Measurements from ENCODE around the gene FBXO28. TPM values are rescaled to one million over a fixed set of nuclear protein-coding genes. Genes with fewer than 3 reads are reported as not detected.

The FBXO28 gene
- total RNA-seq, 2 experiments from 2014 or later, result 25.5 to 30.6 TPM

GRCh38 chr1:224106568-224107281, 7.2 kb upstream of the FBXO28 start:
- Mint-ChIP-seq H3K4me1 (peaks cover 3% of the 10 kb centered on the region), H3K27ac (no peak overlapping the region), H3K36me3 (ENCODE audit: low read depth) (no peaks in the 10 kb centered on the region), H3K9me3 (no peaks in the 10 kb centered on the region), H3K4me3 (no peak overlapping the region), H3K27me3 (peaks cover 25% of the 10 kb centered on the region)
- peak; percentile 31 for DNase-seq
- ChIA-PET POLR2A (interaction anchor here (0.7 to 1.0 kb wide), 2 partner anchors 131 to 328 kb away, joined by 3 read pairs; partner anchors contain the start of gene WDR26), CTCF (interaction anchor here (0.6 to 1.7 kb wide), 11 partner anchors 9 to 406 kb away, joined by 3 to 7 read pairs (median 4); partner anchors contain the start of gene NVL)

- Mint-ChIP-seq H3K4me1 (peaks cover 3% of the 10 kb centered on the region), H3K9me3 (no peaks in the 10 kb centered on the region), H3K27ac (no peak overlapping the region), H3K4me3 (no peak overlapping the region), H3K36me3 (ENCODE audit: low read depth) (no peaks in the 10 kb centered on the region), H3K27me3 (peaks cover 25% of the 10 kb centered on the region)
- CTCF ChIA-PET, result interaction anchor here (0.8 to 1.7 kb wide), 9 partner anchors 9 to 406 kb away, joined by 3 to 7 read pairs (median 5); partner anchors contain the start of gene NVL
- POLR2A ChIA-PET, result interaction anchor here (0.6 kb wide), 1 partner anchor 19 kb away, joined by 3 read pairs; no protein-coding TSS in a partner anchor
- DNase-seq, result no peak
These were observed 6.7 kb upstream of the FBXO28 start for GRCh38 chr1:224107282-224107625.

- Mint-ChIP-seq H3K4me3 (no peak overlapping the region), H3K4me1 (peaks cover 10% of the 10 kb centered on the region), H3K27me3 (peaks cover 23% of the 10 kb centered on the region), H3K27ac (no peak overlapping the region), H3K9me3 (no peaks in the 10 kb centered on the region), H3K36me3 (ENCODE audit: low read depth) (peaks cover 3% of the 10 kb centered on the region)
- no peak for DNase-seq
- POLR2A ChIA-PET, result interaction anchor here (0.6 kb wide), 2 partner anchors 53 to 225 kb away, joined by 3 read pairs; no protein-coding TSS in a partner anchor
- CTCF ChIA-PET, result interaction anchor here (1.3 kb wide), 1 partner anchor 9 kb away, joined by 5 read pairs; no protein-coding TSS in a partner anchor
These were observed 4.9 kb upstream of the FBXO28 start for GRCh38 chr1:224108991-224109390.

GRCh38 chr1:224109981-224110380, 3.9 kb upstream of the FBXO28 start:
- peaks cover 3% of the 10 kb centered on the region for H3K36me3 Mint-ChIP-seq (ENCODE audit: low read depth)
- H3K9me3 Mint-ChIP-seq, result no peaks in the 10 kb centered on the region
- H3K27ac Mint-ChIP-seq, result no peak overlapping the region
- H3K27me3 Mint-ChIP-seq, result peaks cover 20% of the 10 kb centered on the region
- ChIA-PET CTCF (interaction anchor here (0.9 kb wide), 1 partner anchor 34 kb away, joined by 3 read pairs; no protein-coding TSS in a partner anchor), POLR2A (no interaction called here)
- peaks cover 15% of the 10 kb centered on the region for H3K4me1 Mint-ChIP-seq
- H3K4me3 Mint-ChIP-seq, result no peak overlapping the region
- no peak for DNase-seq

GRCh38 chr1:224113005-224113404, 906 bp upstream of the FBXO28 start:
- CTCF ChIA-PET, result no interaction called here

GRCh38 chr1:224113545-224113917, 380 bp upstream of the FBXO28 start:
- DNase-seq, result no peak
- H3K4me1 Mint-ChIP-seq, result peaks cover 31% of the 10 kb centered on the region
- peaks cover 9% of the 10 kb centered on the region for H3K27me3 Mint-ChIP-seq
- peak overlapping the region; percentile 90 for H3K4me3 Mint-ChIP-seq
- peak overlapping the region; percentile 89 for H3K27ac Mint-ChIP-seq
- peaks cover 7% of the 10 kb centered on the region for H3K36me3 Mint-ChIP-seq (ENCODE audit: low read depth)
- ChIA-PET POLR2A (interaction anchor here (1.0 to 2.2 kb wide), 4 partner anchors 69 to 317 kb away, joined by 4 to 9 read pairs (median 7); partner anchors contain the start of genes DEGS1 and NVL), CTCF (interaction anchor here (0.9 to 5.2 kb wide), 2 partner anchors 245 to 344 kb away, joined by 3 to 42 read pairs; no protein-coding TSS in a partner anchor)
- no peaks in the 10 kb centered on the region for H3K9me3 Mint-ChIP-seq

More at GRCh38 chr1:224113005-224113404, 906 bp upstream of the FBXO28 start:
- Mint-ChIP-seq H3K4me1 (peaks cover 31% of the 10 kb centered on the region), H3K4me3 (no peak overlapping the region), H3K27me3 (peaks cover 13% of the 10 kb centered on the region), H3K27ac (no peak overlapping the region), H3K36me3 (ENCODE audit: low read depth) (peaks cover 7% of the 10 kb centered on the region), H3K9me3 (no peaks in the 10 kb centered on the region)
- POLR2A ChIA-PET, result no interaction called here
- DNase-seq, result no peak

GRCh38 chr1:224114787-224115175, 870 bp downstream of the FBXO28 start:
- Mint-ChIP-seq H3K4me3 (peak overlapping the region; percentile 90), H3K36me3 (ENCODE audit: low read depth) (peaks cover 12% of the 10 kb centered on the region), H3K27ac (peak overlapping the region; percentile 89), H3K9me3 (no peaks in the 10 kb centered on the region), H3K4me1 (peaks cover 34% of the 10 kb centered on the region), H3K27me3 (peaks cover 6% of the 10 kb centered on the region)
- no peak for DNase-seq
- POLR2A ChIA-PET, result interaction anchor here (1.0 to 2.2 kb wide), 5 partner anchors 68 to 342 kb away, joined by 4 to 9 read pairs (median 8); partner anchors contain the start of genes DEGS1 and NVL
- CTCF ChIA-PET, result interaction anchor here (0.6 to 5.2 kb wide), 7 partner anchors 68 to 343 kb away, joined by 3 to 54 read pairs (median 4); partner anchors contain the start of gene DEGS1

GRCh38 chr1:224116131-224116530, 2.2 kb downstream of the FBXO28 start:
- Mint-ChIP-seq H3K4me1 (peaks cover 36% of the 10 kb centered on the region), H3K27ac (peak overlapping the region; percentile 62), H3K27me3 (peaks cover 4% of the 10 kb centered on the region), H3K9me3 (no peaks in the 10 kb centered on the region), H3K36me3 (ENCODE audit: low read depth) (peaks cover 17% of the 10 kb centered on the region), H3K4me3 (peak overlapping the region; percentile 60)
- ChIA-PET POLR2A (interaction anchor here (1.2 to 2.0 kb wide), 5 partner anchors 67 to 341 kb away, joined by 3 to 10 read pairs (median 6); partner anchors contain the start of genes DEGS1 and NVL), CTCF (interaction anchor here (0.6 to 5.2 kb wide), 33 partner anchors 9 to 397 kb away, joined by 3 to 54 read pairs (median 4); partner anchors contain the start of genes DEGS1 and NVL)
- DNase-seq, result no peak

- H3K36me3 Mint-ChIP-seq (ENCODE audit: low read depth), result peaks cover 19% of the 10 kb centered on the region
- ChIA-PET CTCF (interaction anchor here (1.0 to 5.2 kb wide), 5 partner anchors 10 to 339 kb away, joined by 3 to 54 read pairs (median 5); no protein-coding TSS in a partner anchor), POLR2A (no interaction called here)
- H3K27me3 Mint-ChIP-seq, result no peaks in the 10 kb centered on the region
- DNase-seq, result no peak
- H3K9me3 Mint-ChIP-seq, result no peaks in the 10 kb centered on the region
- peaks cover 36% of the 10 kb centered on the region for H3K4me1 Mint-ChIP-seq
- H3K27ac Mint-ChIP-seq, result no peak overlapping the region
- no peak overlapping the region for H3K4me3 Mint-ChIP-seq
These were observed 4.8 kb downstream of the FBXO28 start for GRCh38 chr1:224118688-224119087.

- no peaks in the 10 kb centered on the region for H3K9me3 Mint-ChIP-seq
- DNase-seq, result no peak
- peaks cover 13% of the 10 kb centered on the region for H3K4me1 Mint-ChIP-seq
- peaks cover 22% of the 10 kb centered on the region for H3K36me3 Mint-ChIP-seq (ENCODE audit: low read depth)
- CTCF ChIA-PET, result interaction anchor here (1.0 kb wide), 1 partner anchor 46 kb away, joined by 3 read pairs; no protein-coding TSS in a partner anchor
- no peaks in the 10 kb centered on the region for H3K27me3 Mint-ChIP-seq
- no peak overlapping the region for H3K4me3 Mint-ChIP-seq
- no peak overlapping the region for H3K27ac Mint-ChIP-seq
- POLR2A ChIA-PET, result interaction anchor here (1.1 kb wide), 1 partner anchor 495 kb away, joined by 3 read pairs; no protein-coding TSS in a partner anchor
These were observed 9.2 kb downstream of the FBXO28 start for GRCh38 chr1:224123136-224123535.

GRCh38 chr1:224124220-224124619, 10.3 kb downstream of the FBXO28 start:
- ChIA-PET POLR2A (no interaction called here), CTCF (interaction anchor here (1.4 kb wide), 1 partner anchor 8 kb away, joined by 7 read pairs; no protein-coding TSS in a partner anchor)
- H3K4me1 Mint-ChIP-seq, result peaks cover 13% of the 10 kb centered on the region
- H3K27ac Mint-ChIP-seq, result no peak overlapping the region
- H3K36me3 Mint-ChIP-seq (ENCODE audit: low read depth), result peaks cover 21% of the 10 kb centered on the region
- H3K27me3 Mint-ChIP-seq, result no peaks in the 10 kb centered on the region
- H3K9me3 Mint-ChIP-seq, result no peaks in the 10 kb centered on the region
- no peak for DNase-seq
- no peak overlapping the region for H3K4me3 Mint-ChIP-seq

GRCh38 chr1:224127925-224128819, 14.3 kb downstream of the FBXO28 start:
- no peak overlapping the region for H3K4me3 Mint-ChIP-seq
- no peak for DNase-seq
- H3K27me3 Mint-ChIP-seq, result no peaks in the 10 kb centered on the region
- H3K27ac Mint-ChIP-seq, result no peak overlapping the region
- peaks cover 3% of the 10 kb centered on the region for H3K9me3 Mint-ChIP-seq
- H3K4me1 Mint-ChIP-seq, result peaks cover 3% of the 10 kb centered on the region
- POLR2A ChIA-PET, result no interaction called here
- peaks cover 38% of the 10 kb centered on the region for H3K36me3 Mint-ChIP-seq (ENCODE audit: low read depth)
- CTCF ChIA-PET, result interaction anchor here (0.6 kb wide), 1 partner anchor 180 kb away, joined by 5 read pairs; no protein-coding TSS in a partner anchor
